Astrocyte (in vitro differentiated cells and primary cell): ENCODE results near the gene RASAL1.

Source experiments
- EZH2 ChIP-seq: IDR thresholded peaks from 2 replicates; pipeline ENCODE4 v1.6.1; 2012; ENCODE audit warnings: mild to moderate bottlenecking, low read length, inconsistent platforms; ENCODE audit not compliant: insufficient read depth
- TF ChIP-seq, protein P1 (sequence below): IDR thresholded peaks from 2 replicates; pipeline ENCODE4 v1.5.1; 2011; ENCODE audit warnings: low read depth, mild to moderate bottlenecking, inconsistent platforms, low read length, moderate library complexity; ENCODE audit not compliant: insufficient read depth

DNA sequence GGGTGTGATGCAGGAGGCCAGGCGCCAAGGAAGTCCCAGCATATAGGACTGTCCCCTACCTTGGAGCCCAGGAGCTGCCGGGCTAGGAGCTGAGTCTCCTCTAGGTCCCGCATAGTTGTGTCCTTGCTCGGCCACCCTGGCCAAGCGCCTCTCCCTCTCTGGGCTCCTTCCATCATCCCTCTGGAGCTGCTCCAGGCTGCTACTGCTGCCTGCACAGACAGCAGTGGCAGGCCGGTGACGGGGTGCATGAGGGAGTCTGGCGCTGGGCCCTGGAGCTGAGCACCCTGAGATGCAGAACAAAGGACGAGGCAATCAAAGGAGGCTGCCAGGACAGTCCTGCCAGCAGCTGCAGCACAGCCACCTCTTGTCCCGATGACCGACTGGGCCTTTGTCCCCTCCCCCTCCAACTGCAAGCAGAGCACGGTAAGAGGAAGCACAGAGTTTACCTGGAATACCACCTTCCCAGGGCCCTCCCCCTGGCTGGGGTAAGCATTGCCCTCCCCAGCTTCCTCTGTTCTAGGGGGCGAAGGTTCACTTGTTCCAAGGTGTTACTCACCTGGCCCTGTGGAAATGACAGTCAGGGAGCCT, 68.7 kb downstream of the RASAL1 start:
- no peak for TF ChIP-seq EZH2
- TF ChIP-seq, protein P1, sequence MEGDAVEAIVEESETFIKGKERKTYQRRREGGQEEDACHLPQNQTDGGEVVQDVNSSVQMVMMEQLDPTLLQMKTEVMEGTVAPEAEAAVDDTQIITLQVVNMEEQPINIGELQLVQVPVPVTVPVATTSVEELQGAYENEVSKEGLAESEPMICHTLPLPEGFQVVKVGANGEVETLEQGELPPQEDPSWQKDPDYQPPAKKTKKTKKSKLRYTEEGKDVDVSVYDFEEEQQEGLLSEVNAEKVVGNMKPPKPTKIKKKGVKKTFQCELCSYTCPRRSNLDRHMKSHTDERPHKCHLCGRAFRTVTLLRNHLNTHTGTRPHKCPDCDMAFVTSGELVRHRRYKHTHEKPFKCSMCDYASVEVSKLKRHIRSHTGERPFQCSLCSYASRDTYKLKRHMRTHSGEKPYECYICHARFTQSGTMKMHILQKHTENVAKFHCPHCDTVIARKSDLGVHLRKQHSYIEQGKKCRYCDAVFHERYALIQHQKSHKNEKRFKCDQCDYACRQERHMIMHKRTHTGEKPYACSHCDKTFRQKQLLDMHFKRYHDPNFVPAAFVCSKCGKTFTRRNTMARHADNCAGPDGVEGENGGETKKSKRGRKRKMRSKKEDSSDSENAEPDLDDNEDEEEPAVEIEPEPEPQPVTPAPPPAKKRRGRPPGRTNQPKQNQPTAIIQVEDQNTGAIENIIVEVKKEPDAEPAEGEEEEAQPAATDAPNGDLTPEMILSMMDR = no peak
